Subcutaneous abdominal adipose tissue (tissue), 5 donors: ENCODE results near the gene ITCH.
A peak's percentile ranks its signal among the peaks of the same experiment; 100 is the strongest.

Experiments
- H3K27ac ChIP-seq: one replicate; pipeline ENCODE4 v1.7.0; 2013; ENCODE audit warnings: low read depth, mild to moderate bottlenecking, inconsistent platforms, low read length, moderate library complexity
- H3K27me3 ChIP-seq, 5 donors: one replicate each; pipeline ENCODE4 v1.7.0; 2013; ENCODE audit warnings: low read length in 5 of 5, inconsistent platforms in 1 of 5; ENCODE audit not compliant: control insufficient read depth in 5 of 5, insufficient read depth in 4 of 5
- H3K36me3 ChIP-seq, 5 donors: one replicate each; pipeline ENCODE4 v1.7.0; 2013; ENCODE audit warnings: low read length in 5 of 5; ENCODE audit not compliant: control insufficient read depth in 5 of 5, insufficient read depth in 5 of 5
- H3K4me1 ChIP-seq, 5 donors: one replicate each; pipeline ENCODE4 v1.7.0; 2013; ENCODE audit warnings: low read length in 5 of 5, mild to moderate bottlenecking in 3 of 5, moderate library complexity in 1 of 5; ENCODE audit not compliant: control insufficient read depth in 5 of 5, insufficient read depth in 5 of 5
- H3K4me3 ChIP-seq, 5 donors: one replicate each; pipeline ENCODE4 v1.7.0; 2013; ENCODE audit warnings: low read length in 5 of 5, low read depth in 1 of 5
- H3K9ac ChIP-seq, 5 donors: one replicate each; pipeline ENCODE4 v1.7.0; 2013; ENCODE audit warnings: low read length in 5 of 5, mild to moderate bottlenecking in 4 of 5, moderate library complexity in 3 of 5
- H3K9me3 ChIP-seq, 5 donors: one replicate each; pipeline ENCODE4 v1.7.0; 2013; ENCODE audit warnings: low read length in 5 of 5; ENCODE audit not compliant: control insufficient read depth in 5 of 5
- donor health status: healthy.
- donor health status: healthy.
- donor health status: healthy.
- donor health status: healthy.
- donor health status: healthy.

Gene ITCH

DNA sequence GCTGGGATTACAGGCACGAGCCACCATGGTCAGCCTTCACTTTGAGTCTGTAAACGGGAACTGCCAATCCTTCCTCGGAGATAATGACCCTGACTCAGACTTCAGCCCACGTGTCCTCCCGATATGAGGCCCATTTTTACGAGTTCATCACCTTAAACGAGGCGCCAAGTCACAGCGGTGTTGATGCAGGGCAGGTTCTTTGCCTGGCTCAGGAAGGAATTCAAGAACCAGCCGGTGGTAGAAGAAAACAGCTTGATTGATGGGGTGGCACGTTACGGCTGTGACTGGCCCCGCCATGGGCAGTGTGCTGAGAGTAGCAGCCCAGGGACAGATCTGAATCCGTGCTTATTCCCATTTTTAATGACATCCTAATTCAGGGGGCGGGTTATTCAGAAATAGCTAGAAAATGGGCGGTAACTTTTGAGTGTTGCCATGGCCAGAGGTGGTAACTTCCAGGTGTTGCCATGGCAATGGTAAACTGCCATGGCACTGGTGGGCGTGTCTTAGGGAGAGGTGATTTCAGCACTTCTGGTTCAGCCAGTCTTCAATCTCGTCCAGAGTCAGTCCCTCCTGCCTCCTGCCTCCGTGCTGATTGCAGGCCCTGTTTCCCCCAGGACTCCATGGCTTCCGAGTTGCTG is 186.3 kb downstream of the ITCH start:
- Histone ChIP-seq H3K4me3 (no peak overlapping the region), H3K9me3 (no peaks in the 10 kb centered on the region), H3K9ac (no peak overlapping the region), H3K4me1 (peaks cover 0 to 3% (median 2%) of the 10 kb centered on the region in 5 donors), H3K27me3 (no peaks in the 10 kb centered on the region), H3K27ac (no peak overlapping the region), H3K36me3 (no peaks in the 10 kb centered on the region)

GRCh38 chr20:34549929-34550305 is 186.8 kb downstream of the ITCH start:
- H3K36me3 ChIP-seq, result no peaks in the 10 kb centered on the region
- no peaks in the 10 kb centered on the region for H3K27me3 ChIP-seq
- H3K27ac ChIP-seq, result no peak overlapping the region
- no peak overlapping the region for H3K4me3 ChIP-seq
- H3K9ac ChIP-seq, result no peak overlapping the region
- H3K4me1 ChIP-seq, result no peaks in the 10 kb centered on the region
- no peaks in the 10 kb centered on the region for H3K9me3 ChIP-seq

DNA sequence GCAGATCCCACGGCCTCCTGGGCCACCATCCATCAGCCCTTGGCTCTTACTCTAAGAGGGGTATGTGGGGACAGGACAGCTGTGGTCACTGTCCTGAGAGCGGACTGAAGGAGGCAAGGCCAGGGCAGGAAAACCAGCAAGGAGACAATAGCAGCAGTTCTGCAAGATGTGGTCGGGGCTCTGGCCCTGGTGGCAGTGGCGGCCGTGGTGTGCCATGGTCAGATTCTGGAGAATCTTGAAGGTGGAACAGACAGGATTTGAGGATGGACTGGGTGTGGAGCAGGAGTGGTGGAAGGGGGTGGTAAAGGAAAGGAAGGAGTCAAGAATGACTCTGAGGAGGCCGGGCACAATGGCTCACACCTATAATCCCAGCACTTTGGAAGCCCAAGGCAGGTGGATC is 189.5 kb downstream of the ITCH start:
- no peaks in the 10 kb centered on the region for H3K27me3 ChIP-seq
- H3K4me3 ChIP-seq, result no peak overlapping the region
- no peaks in the 10 kb centered on the region for H3K9me3 ChIP-seq
- H3K36me3 ChIP-seq, result no peaks in the 10 kb centered on the region
- peaks cover 0 to 2% (median 0%) of the 10 kb centered on the region in 5 donors for H3K4me1 ChIP-seq
- H3K27ac ChIP-seq, result no peak overlapping the region
- H3K9ac ChIP-seq, result no peak overlapping the region

DNA sequence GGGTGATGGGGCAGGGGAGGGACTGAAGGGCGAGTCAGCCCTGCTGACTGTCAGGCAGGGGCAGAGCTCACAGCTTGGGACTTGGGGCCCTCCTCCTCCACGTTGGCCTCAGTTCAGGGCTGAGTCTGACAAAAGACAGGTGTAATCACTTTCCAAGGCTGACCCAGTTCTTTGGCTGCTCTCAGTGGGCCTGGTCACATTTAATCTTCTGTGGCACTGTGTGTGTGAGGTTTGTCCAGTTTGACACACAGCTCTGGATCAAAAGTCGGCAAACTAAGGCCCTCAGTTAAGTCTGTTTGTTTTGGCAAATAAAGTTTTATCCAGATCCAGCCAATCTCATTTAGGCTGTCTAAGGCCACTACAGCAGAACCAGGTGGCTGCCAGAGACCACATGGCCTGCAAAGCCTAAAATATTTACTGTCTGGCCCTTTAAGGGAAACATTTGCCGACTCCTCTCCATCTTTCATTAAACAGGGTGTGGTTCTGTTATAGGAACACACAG is 190.3 kb downstream of the ITCH start:
- Histone ChIP-seq H3K9me3 (no peaks in the 10 kb centered on the region), H3K9ac (no peak overlapping the region), H3K36me3 (no peaks in the 10 kb centered on the region), H3K4me3 (no peak overlapping the region), H3K27me3 (no peaks in the 10 kb centered on the region), H3K4me1 (peaks cover 0 to 10% (median 6%) of the 10 kb centered on the region in 5 donors), H3K27ac (no peak overlapping the region)

- H3K36me3 ChIP-seq, result peaks cover 0 to 5% (median 4%) of the 10 kb centered on the region in 5 donors
- H3K9ac ChIP-seq, result peak overlapping the region; percentile 77 to 87 (median 79)
- H3K4me3 ChIP-seq, result peak overlapping the region; percentile 73 to 85 (median 79)
- no peaks in the 10 kb centered on the region for H3K9me3 ChIP-seq
- H3K4me1 ChIP-seq, result peaks cover 0 to 20% (median 11%) of the 10 kb centered on the region in 5 donors
- H3K27ac ChIP-seq, result peak overlapping the region; percentile 62
- no peaks in the 10 kb centered on the region for H3K27me3 ChIP-seq
Observed at GRCh38 chr20:34557936-34558319, 194.9 kb downstream of the ITCH start.

GRCh38 chr20:34558320-34559218 is 195.5 kb downstream of the ITCH start, which contains the start of gene MAP1LC3A:
Gene MAP1LC3A (plus strand): TSS chr20:34558718. CDS start chr20:34558869, 151 bp downstream.
- Histone ChIP-seq H3K9ac (peak within 1 kb of the TSS; percentile 77 to 87 (median 85)), H3K27ac (peak within 1 kb of the TSS; percentile 62), H3K4me1 (peaks cover 0 to 20% (median 11%) of the 10 kb centered on the region in 5 donors), H3K27me3 (no peaks in the 10 kb centered on the region), H3K4me3 (peak within 1 kb of the TSS; percentile 73 to 85 (median 79)), H3K9me3 (no peaks in the 10 kb centered on the region), H3K36me3 (peaks cover 0 to 5% (median 4%) of the 10 kb centered on the region in 5 donors)

GRCh38 chr20:34559311-34560140 is 196.5 kb downstream of the ITCH start:
- Histone ChIP-seq H3K9me3 (no peaks in the 10 kb centered on the region), H3K27me3 (no peaks in the 10 kb centered on the region), H3K4me3 (peak overlapping the region in 4 of 5 donors; percentile 39 to 82 (median 68)), H3K9ac (peak overlapping the region in 1 of 5 donors; percentile 56), H3K27ac (peak overlapping the region; percentile 37), H3K36me3 (peaks cover 0 to 5% (median 4%) of the 10 kb centered on the region in 5 donors), H3K4me1 (peaks cover 0 to 21% (median 11%) of the 10 kb centered on the region in 5 donors)

- H3K4me1 ChIP-seq, result peaks cover 0 to 26% (median 15%) of the 10 kb centered on the region in 5 donors
- H3K36me3 ChIP-seq, result peaks cover 0 to 5% (median 4%) of the 10 kb centered on the region in 5 donors
- no peaks in the 10 kb centered on the region for H3K27me3 ChIP-seq
- no peak overlapping the region for H3K9ac ChIP-seq
- no peak overlapping the region for H3K4me3 ChIP-seq
- no peaks in the 10 kb centered on the region for H3K9me3 ChIP-seq
- no peak overlapping the region for H3K27ac ChIP-seq
Observed at GRCh38 chr20:34560141-34560523, 197.1 kb downstream of the ITCH start.

- Histone ChIP-seq H3K9ac (no peak overlapping the region), H3K27ac (no peak overlapping the region), H3K36me3 (peaks cover 0 to 5% (median 4%) of the 10 kb centered on the region in 5 donors), H3K4me3 (no peak overlapping the region), H3K9me3 (no peaks in the 10 kb centered on the region), H3K4me1 (peaks cover 0 to 26% (median 15%) of the 10 kb centered on the region in 5 donors), H3K27me3 (no peaks in the 10 kb centered on the region)
Observed at GRCh38 chr20:34560614-34561013, 197.5 kb downstream of the ITCH start.
